ENCODE data around the gene TEX51. TPM values are rescaled to one million over a fixed set of nuclear protein-coding genes. Genes with fewer than 3 reads are reported as not detected.

Gene TEX51
- total RNA-seq, 6 experiments from 2014 or later, result 0.66 TPM; not detected in 5

- DNase-seq (no peak), ATAC-seq (no peak)
- H3K9me3 ChIP-seq, result no peaks in the 10 kb centered on the region
- no peaks in the 10 kb centered on the region for H3K27me3 ChIP-seq
- no peaks in the 10 kb centered on the region for H3K4me1 ChIP-seq
- H3K36me3 ChIP-seq, result no peaks in the 10 kb centered on the region
- intact Hi-C loops (cut with DNase I), result no loop called here
- no peak overlapping the region for H3K4me3 ChIP-seq
- H3K27ac ChIP-seq, result no peak overlapping the region
- WGBS (ENCODE audit: insufficient coverage, low coverage, low lambda C conversion rate, missing lambda C conversion rate), result 81% methylated on average over 3 of the region's 4 CpGs
- TF ChIP-seq POLR2A (IDR thresholded peaks at IDR 0.05), result no peak
Measured at GRCh38 chr2:126933711-126934091, 35.0 kb downstream of the TEX51 start.

- TF ChIP-seq CTCF (IDR thresholded peaks at IDR 0.05), result no peak
- H3K27me3 ChIP-seq, result no peaks in the 10 kb centered on the region
- WGBS (ENCODE audit: insufficient coverage, low coverage, low lambda C conversion rate, missing lambda C conversion rate), result 59% methylated on average over 2 of the region's 6 CpGs
- DNase-seq, result no peak
- intact Hi-C loops (cut with DNase I), result no loop called here
- H3K27ac ChIP-seq, result no peak overlapping the region
- ATAC-seq, result no peak
- no peaks in the 10 kb centered on the region for H3K36me3 ChIP-seq
- no peak overlapping the region for H3K4me3 ChIP-seq
- no peaks in the 10 kb centered on the region for H3K4me1 ChIP-seq
- H3K9me3 ChIP-seq, result no peaks in the 10 kb centered on the region
Measured at GRCh38 chr2:126934809-126935208, 36.1 kb downstream of the TEX51 start.

GRCh38 chr2:126935774-126936173 is 37.1 kb downstream of the TEX51 start:
- intact Hi-C loops (cut with DNase I), result no loop called here

GRCh38 chr2:126936219-126936723 is 37.6 kb downstream of the TEX51 start:
- H3K4me1 ChIP-seq, result no peaks in the 10 kb centered on the region
- DNase-seq, result no peak
- no peaks in the 10 kb centered on the region for H3K27me3 ChIP-seq
- no peak overlapping the region for H3K4me3 ChIP-seq
- ATAC-seq, result no peak
- 89% methylated on average over 4 of the region's 4 CpGs for WGBS (ENCODE audit: insufficient coverage, low coverage, low lambda C conversion rate, missing lambda C conversion rate)
- H3K36me3 ChIP-seq, result no peaks in the 10 kb centered on the region
- H3K27ac ChIP-seq, result no peak overlapping the region
- intact Hi-C loops (cut with DNase I), result no loop called here
- TF ChIP-seq POLR2A (IDR thresholded peaks at IDR 0.05), result no peak
- TF ChIP-seq CTCF (IDR thresholded peaks at IDR 0.05), result no peak
- no peaks in the 10 kb centered on the region for H3K9me3 ChIP-seq

More at GRCh38 chr2:126935774-126936173, 37.1 kb downstream of the TEX51 start:
- WGBS (ENCODE audit: insufficient coverage, low coverage, low lambda C conversion rate, missing lambda C conversion rate), result 47% methylated on average over 5 of the region's 5 CpGs
- H3K4me1 ChIP-seq, result no peaks in the 10 kb centered on the region
- DNase-seq (no peak), ATAC-seq (no peak)
- no peak for TF ChIP-seq CTCF (IDR thresholded peaks at IDR 0.05)
- TF ChIP-seq POLR2A (IDR thresholded peaks at IDR 0.05), result no peak
- H3K36me3 ChIP-seq, result no peaks in the 10 kb centered on the region
- no peak overlapping the region for H3K4me3 ChIP-seq
- H3K9me3 ChIP-seq, result no peaks in the 10 kb centered on the region
- H3K27ac ChIP-seq, result no peak overlapping the region
- H3K27me3 ChIP-seq, result no peaks in the 10 kb centered on the region

- Histone ChIP-seq H3K27me3 (no peaks in the 10 kb centered on the region), H3K9me3 (no peaks in the 10 kb centered on the region), H3K36me3 (no peaks in the 10 kb centered on the region), H3K4me1 (no peaks in the 10 kb centered on the region), H3K4me3 (no peak overlapping the region), H3K27ac (no peak overlapping the region)
- intact Hi-C loops (cut with DNase I), result no loop called here
- TF ChIP-seq CTCF (IDR thresholded peaks at IDR 0.05) (no peak), POLR2A (IDR thresholded peaks at IDR 0.05) (no peak)
- DNase-seq, result no peak
- no peak for ATAC-seq
- 60% methylated on average over 2 of the region's 4 CpGs for WGBS (ENCODE audit: insufficient coverage, low coverage, low lambda C conversion rate, missing lambda C conversion rate)
Measured at GRCh38 chr2:126940331-126940730, 41.6 kb downstream of the TEX51 start.

Data from right lobe of liver (tissue), 6 donors.